HCT116 (cell line): ENCODE results near the gene PCBP1. TPM values are rescaled to one million over a fixed set of nuclear protein-coding genes. Genes with fewer than 3 reads are reported as not detected.

Experiments used
- ATAC-seq: fragments of 200-7000 bp; cut with Tn5 transposase; 2 replicates; pipeline ENCODE4 v1.9.1; 2020; ENCODE audit warnings: mild to moderate bottlenecking, moderate library complexity
- BruUV-seq: library from RNA; stranded (reverse); fragments of 400-500 nt; replicated peaks from 2 replicates; lab custom pipeline; 2021; lab: Mats Ljungman, UMichigan
- CTCF ChIA-PET: fragments of 300-600 bp; sonication (Branson Sonifier 250); formaldehyde crosslinking; loops from one replicate; lab custom pipeline; 2021; ENCODE audit warnings: antibody characterized with exemption; lab: Charles Lee
- POLR2A ChIA-PET: fragments of 300-600, 350-600 bp; sonication (Branson Sonifier 250); formaldehyde crosslinking; loops from one replicate; lab custom pipeline; 2021; ENCODE audit warnings: antibody characterized with exemption; lab: Charles Lee
- RAD21 ChIA-PET, 2 experiments: fragments of 300-600 bp; sonication (Branson Sonifier 250); formaldehyde crosslinking; loops; one replicate each; lab custom pipeline; 2023; ENCODE audit warnings: low total read pairs in 2 of 2; ENCODE audit not compliant: uncharacterized antibody in 2 of 2, unreplicated experiment in 2 of 2, low non-redundant PET in 1 of 2; lab: Charles Lee
- DNase-seq: peaks from one replicate; pipeline ENCODE4 v3.0.0-alpha.2; 2010; ENCODE audit warnings: low read depth, low spot score
- H2AFZ ChIP-seq: fragments of 200-600 bp; shearing (Covaris generic), sonication (generic); 2 replicates; pipeline ENCODE4 v1.6.1; 2017; ENCODE audit warnings: low read depth, mixed run types, mixed read lengths, antibody characterized with exemption, low read length; ENCODE audit not compliant: poor library complexity, severe bottlenecking
- H3K27ac ChIP-seq: 2 replicates; pipeline ENCODE4 v1.5.1; 2012; ENCODE audit warnings: low read depth, low read length
- H3K27me3 ChIP-seq: fragments of 200-600 bp; sonication (generic); 2 replicates; pipeline ENCODE4 v1.6.1; 2016; ENCODE audit warnings: mixed run types, low read length, mixed read lengths; ENCODE audit not compliant: insufficient read depth
- H3K36me3 ChIP-seq, 2 experiments: fragments of 200-500 bp in 1 of 2; fragments of 200-600 bp in 1 of 2; sonication (Bioruptor generic) in 1 of 2; sonication (generic) in 1 of 2; 2 replicates each; pipeline versions ENCODE4 v1.5.1 to v1.6.1; 2014 to 2016; ENCODE audit warnings: low read length in 2 of 2, inconsistent platforms in 1 of 2, mixed read lengths in 1 of 2, mixed run types in 1 of 2; ENCODE audit not compliant: insufficient read depth in 2 of 2, control insufficient read depth in 1 of 2
- H3K4me1 ChIP-seq, 2 experiments: fragments of 200-600 bp in 1 of 2; sonication (generic) in 1 of 2; 2 replicates each; pipeline versions ENCODE4 v1.5.1 to v1.6.1; 2012 to 2017; ENCODE audit warnings: low read length in 2 of 2, inconsistent platforms in 1 of 2, mild to moderate bottlenecking in 1 of 2, mixed read lengths in 1 of 2, mixed run types in 1 of 2, moderate library complexity in 1 of 2; ENCODE audit not compliant: insufficient read depth in 2 of 2, control insufficient read depth in 1 of 2
- H3K4me2 ChIP-seq: fragments of 200-600 bp; sonication (generic); 2 replicates; pipeline ENCODE4 v1.6.1; 2017; ENCODE audit warnings: mixed run types, low read length, mixed read lengths
- H3K4me3 ChIP-seq, 2 experiments: fragments of 200-600 bp in 1 of 2; sonication (generic) in 1 of 2; replicated peaks in 1 of 2; 2 replicates each; pipeline ENCODE4 v1.5.1; 2011 to 2016; ENCODE audit warnings: low read length in 2 of 2, control low read depth in 1 of 2, low read depth in 1 of 2, mild to moderate bottlenecking in 1 of 2, mixed read lengths in 1 of 2, mixed run types in 1 of 2
- H3K79me2 ChIP-seq: fragments of 200-600 bp; sonication (generic); 2 replicates; pipeline ENCODE4 v1.6.1; 2017; ENCODE audit warnings: mild to moderate bottlenecking, mixed run types, low read length, moderate library complexity, mixed read lengths; ENCODE audit not compliant: insufficient read depth
- H3K9ac ChIP-seq: fragments of 200-600 bp; sonication (generic); 2 replicates; pipeline ENCODE4 v1.6.1; 2016; ENCODE audit warnings: low read length, mixed read lengths
- H3K9me2 ChIP-seq: fragments of 200-600 bp; sonication (generic), shearing (Covaris generic); 2 replicates; pipeline ENCODE4 v1.6.1; 2017; ENCODE audit warnings: mixed run types, mild to moderate bottlenecking, moderate library complexity; ENCODE audit not compliant: insufficient read depth
- H3K9me3 ChIP-seq, 2 experiments: fragments of 200-500 bp in 1 of 2; fragments of 200-600 bp in 1 of 2; sonication (Bioruptor generic) in 1 of 2; sonication (generic) in 1 of 2; 2 replicates each; pipeline ENCODE4 v1.6.1; 2014 to 2017; ENCODE audit warnings: low read length in 2 of 2, mixed read lengths in 2 of 2, inconsistent platforms in 1 of 2, low read depth in 1 of 2, mild to moderate bottlenecking in 1 of 2, mixed run types in 1 of 2, moderate library complexity in 1 of 2; ENCODE audit not compliant: control insufficient read depth in 1 of 2, insufficient read depth in 1 of 2
- H4K20me1 ChIP-seq: fragments of 200-600 bp; sonication (generic), shearing (Covaris generic); 2 replicates; pipeline ENCODE4 v1.6.1; 2017; ENCODE audit warnings: mixed run types, mild to moderate bottlenecking, moderate library complexity; ENCODE audit not compliant: insufficient read depth
- ATF3 ChIP-seq: IDR thresholded peaks from 2 replicates; pipeline ENCODE4 v1.6.1; 2012
- CTCF ChIP-seq, 3 experiments: fragments of 200-600 bp in 1 of 3; sonication (generic) in 1 of 3; IDR thresholded peaks in 2 of 3; conservative IDR thresholded peaks in 1 of 3; 2 replicates each; pipeline ENCODE4 v1.5.1; 2012 to 2017; ENCODE audit warnings: low read depth in 2 of 3, low read length in 2 of 3, antibody characterized with exemption in 1 of 3, borderline replicate concordance in 1 of 3, control low read depth in 1 of 3, mild to moderate bottlenecking in 1 of 3, mixed read lengths in 1 of 3, mixed run types in 1 of 3, moderate library complexity in 1 of 3; ENCODE audit not compliant: insufficient read depth in 1 of 3
- JUND ChIP-seq: IDR thresholded peaks from 2 replicates; pipeline ENCODE4 v1.6.1; 2012
- MAX ChIP-seq: IDR thresholded peaks from 2 replicates; pipeline ENCODE4 v1.6.1; 2012
- REST ChIP-seq: IDR thresholded peaks from 2 replicates; pipeline ENCODE4 v1.6.1; 2012; ENCODE audit warnings: low read depth
- SIN3A ChIP-seq: IDR thresholded peaks from 2 replicates; pipeline ENCODE4 v1.6.1; 2012; ENCODE audit warnings: low read depth
- intact Hi-C: fragments of 100-400 bp; cut with micrococcal nuclease; formaldehyde crosslinking; loops from 2 replicates; pipeline ENCODE4 v1.10.0; 2022
- total RNA-seq: library from RNA; stranded (reverse); gene quantifications from one replicate; pipeline ENCODE4 v1.2.1, GENCODE V29; 2021; ENCODE audit not compliant: unreplicated experiment

Gene PCBP1
- total RNA-seq, 1 experiment from 2014 or later, result 256 TPM

- CTCF ChIA-PET, result no interaction called here
- H3K4me2 ChIP-seq, result no peak overlapping the region
- H3K4me1 ChIP-seq, result peaks cover 11 to 26% of the 10 kb centered on the region in 2 experiments
- TF ChIP-seq JUND (no peak), MAX (no peak), REST (no peak), ATF3 (no peak), SIN3A (no peak), CTCF (IDR thresholded peaks at IDR 0.05 in 2 of 3, conservative IDR thresholded peaks at IDR 0.05 in 1 of 3; ENCODE audit: borderline replicate concordance in 1 of 3, insufficient read depth in 1 of 3, low read depth in 2 of 3, low read length in 2 of 3) (no peak)
- peaks cover 25% of the 10 kb centered on the region for H3K79me2 ChIP-seq
- no peaks in the 10 kb centered on the region for H4K20me1 ChIP-seq
- intact Hi-C loops, result no loop called here
- H3K9ac ChIP-seq, result no peak overlapping the region
- no peaks in the 10 kb centered on the region for H3K9me3 ChIP-seq
- BruUV-seq, result no TSS peak
- no peaks in the 10 kb centered on the region for H3K27me3 ChIP-seq
- H3K36me3 ChIP-seq, result peaks cover 0 to 8% of the 10 kb centered on the region in 2 experiments; a peak in 1 of 4 replicates
- POLR2A ChIA-PET, result interaction anchor here (1.0 kb wide), 1 partner anchor 18 kb away, joined by 3 read pairs; no protein-coding TSS in a partner anchor
- RAD21 ChIA-PET, result no interaction called here
- DNase-seq, result no peak
- H3K9me2 ChIP-seq, result no peaks in the 10 kb centered on the region
- no peak overlapping the region for H3K4me3 ChIP-seq
- H2AFZ ChIP-seq, result no peak overlapping the region
- no peak for ATAC-seq
- H3K27ac ChIP-seq, result no peak overlapping the region
Measured at GRCh38 chr2:70090706-70091334, 3.5 kb downstream of the PCBP1 start.
